OCI-LY3 (cell line): Measurements from ENCODE around the gene ATF6.

Experiments used
- H2AFZ ChIP-seq: fragments of 200-600, 300-600 bp; shearing (Covaris generic); 2 replicates; pipeline ENCODE4 v1.6.0; 2014; ENCODE audit warnings: antibody characterized with exemption, low read depth, low read length
- H3K27ac ChIP-seq: fragments of 200-600, 300-600 bp; sonication (generic); 2 replicates; pipeline ENCODE4 v1.5.1; 2014; ENCODE audit warnings: mild to moderate bottlenecking, low read length, moderate library complexity, mixed read lengths
- H3K27me3 ChIP-seq: fragments of 200-600, 300-600 bp; sonication (generic); 2 replicates; pipeline ENCODE4 v1.6.1; 2014; ENCODE audit warnings: low read depth, low read length, mixed read lengths
- H3K36me3 ChIP-seq: fragments of 200-600, 300-600 bp; sonication (generic); replicated peaks from 2 replicates; pipeline ENCODE3; 2014; ENCODE audit warnings: low read depth, low read length, mixed read lengths
- H3K4me1 ChIP-seq: fragments of 300-600, 200-600 bp; sonication (generic); 2 replicates; pipeline ENCODE4 v1.6.1; 2014; ENCODE audit warnings: low read length, mixed read lengths
- H3K4me2 ChIP-seq: fragments of 200-600, 300-600 bp; sonication (generic); 2 replicates; pipeline ENCODE4 v1.6.1; 2014; ENCODE audit warnings: low read length, mixed read lengths
- H3K4me3 ChIP-seq: fragments of 300-600, 200-600 bp; sonication (generic); 2 replicates; pipeline ENCODE4 v1.5.1; 2014; ENCODE audit warnings: antibody characterized with exemption, mild to moderate bottlenecking, low read length, moderate library complexity
- H3K79me2 ChIP-seq: fragments of 300-600, 200-600 bp; shearing (Covaris generic); 2 replicates; pipeline ENCODE4 v1.6.1; 2014; ENCODE audit warnings: mild to moderate bottlenecking, low read length, mixed read lengths
- H3K9ac ChIP-seq: fragments of 300-600, 200-600 bp; shearing (Covaris generic); 2 replicates; pipeline ENCODE4 v1.6.0; 2014; ENCODE audit warnings: mild to moderate bottlenecking, low read length, moderate library complexity
- H3K9me3 ChIP-seq: fragments of 200-600, 300-600 bp; shearing (Covaris generic); 2 replicates; pipeline ENCODE4 v1.6.1; 2014; ENCODE audit warnings: low read length, mixed read lengths; ENCODE audit not compliant: insufficient read depth
- H4K20me1 ChIP-seq: fragments of 200-600, 300-600 bp; sonication (generic); 2 replicates; pipeline ENCODE4 v1.6.1; 2016; ENCODE audit warnings: low read length, mixed read lengths; ENCODE audit not compliant: insufficient read depth
- EZH2phosphoT487 ChIP-seq: fragments of 200-600 bp; shearing (Covaris generic); IDR thresholded peaks from 2 replicates; pipeline ENCODE4 v1.6.1; 2018; ENCODE audit warnings: antibody characterized with exemption, mixed run types, low read depth
- TF ChIP-seq, protein P1 (sequence below): fragments of 200-600, 300-600 bp; sonication (generic); IDR thresholded peaks from 2 replicates; pipeline ENCODE4 v1.5.1; 2014; ENCODE audit warnings: antibody characterized with exemption, low read length, low read depth

The ATF6 gene

GRCh38 chr1:161915051-161915503, 149.0 kb downstream of the ATF6 start:
- H3K27ac ChIP-seq = no peak overlapping the region
- H3K36me3 ChIP-seq = peaks cover 10% of the 10 kb centered on the region
- peak overlapping the region; percentile 50 for H3K4me3 ChIP-seq
- no peaks in the 10 kb centered on the region for H3K9me3 ChIP-seq
- no peaks in the 10 kb centered on the region for H3K79me2 ChIP-seq
- no peak overlapping the region for H2AFZ ChIP-seq
- TF ChIP-seq, protein P1, sequence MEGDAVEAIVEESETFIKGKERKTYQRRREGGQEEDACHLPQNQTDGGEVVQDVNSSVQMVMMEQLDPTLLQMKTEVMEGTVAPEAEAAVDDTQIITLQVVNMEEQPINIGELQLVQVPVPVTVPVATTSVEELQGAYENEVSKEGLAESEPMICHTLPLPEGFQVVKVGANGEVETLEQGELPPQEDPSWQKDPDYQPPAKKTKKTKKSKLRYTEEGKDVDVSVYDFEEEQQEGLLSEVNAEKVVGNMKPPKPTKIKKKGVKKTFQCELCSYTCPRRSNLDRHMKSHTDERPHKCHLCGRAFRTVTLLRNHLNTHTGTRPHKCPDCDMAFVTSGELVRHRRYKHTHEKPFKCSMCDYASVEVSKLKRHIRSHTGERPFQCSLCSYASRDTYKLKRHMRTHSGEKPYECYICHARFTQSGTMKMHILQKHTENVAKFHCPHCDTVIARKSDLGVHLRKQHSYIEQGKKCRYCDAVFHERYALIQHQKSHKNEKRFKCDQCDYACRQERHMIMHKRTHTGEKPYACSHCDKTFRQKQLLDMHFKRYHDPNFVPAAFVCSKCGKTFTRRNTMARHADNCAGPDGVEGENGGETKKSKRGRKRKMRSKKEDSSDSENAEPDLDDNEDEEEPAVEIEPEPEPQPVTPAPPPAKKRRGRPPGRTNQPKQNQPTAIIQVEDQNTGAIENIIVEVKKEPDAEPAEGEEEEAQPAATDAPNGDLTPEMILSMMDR = no peak
- peak; percentile 60 for TF ChIP-seq EZH2phosphoT487
- peaks cover 41% of the 10 kb centered on the region for H4K20me1 ChIP-seq
- H3K4me2 ChIP-seq = peak overlapping the region; percentile 71
- peaks cover 29% of the 10 kb centered on the region for H3K4me1 ChIP-seq
- H3K9ac ChIP-seq = no peak overlapping the region
- H3K27me3 ChIP-seq = peaks cover 16% of the 10 kb centered on the region

- TF ChIP-seq, protein P1 = no peak
- no peak for TF ChIP-seq EZH2phosphoT487
- Histone ChIP-seq H3K4me2 (peak overlapping the region; percentile 71), H2AFZ (no peak overlapping the region), H3K27me3 (peaks cover 16% of the 10 kb centered on the region), H3K36me3 (peaks cover 10% of the 10 kb centered on the region), H4K20me1 (peaks cover 41% of the 10 kb centered on the region), H3K9me3 (no peaks in the 10 kb centered on the region), H3K27ac (no peak overlapping the region), H3K4me1 (peaks cover 29% of the 10 kb centered on the region), H3K9ac (no peak overlapping the region), H3K79me2 (no peaks in the 10 kb centered on the region), H3K4me3 (no peak overlapping the region)
Observed at GRCh38 chr1:161915978-161916377, 149.9 kb downstream of the ATF6 start.

DNA sequence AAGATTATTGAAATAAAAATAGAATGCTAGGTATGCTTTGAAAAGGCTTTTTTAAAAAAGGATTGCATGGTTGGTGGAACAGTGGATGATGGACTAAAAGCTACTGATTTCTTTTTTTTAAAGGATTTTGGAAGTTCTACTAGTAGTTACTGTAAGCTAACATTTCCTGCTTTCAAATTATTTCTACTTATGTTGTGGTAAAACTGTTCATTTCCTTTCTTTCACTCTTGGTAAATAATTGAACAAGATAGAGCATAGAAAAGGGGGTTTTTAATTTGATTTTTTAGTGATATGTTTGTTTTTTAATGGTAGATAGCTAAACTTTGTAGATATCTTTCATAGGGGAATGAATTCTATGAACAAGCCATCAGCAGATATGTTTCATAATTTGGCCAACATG, 153.1 kb downstream of the ATF6 start:
- H3K9ac ChIP-seq = no peak overlapping the region
- H3K27ac ChIP-seq = no peak overlapping the region
- peaks cover 4% of the 10 kb centered on the region for H3K27me3 ChIP-seq
- H3K4me3 ChIP-seq = no peak overlapping the region
- no peak for TF ChIP-seq EZH2phosphoT487
- TF ChIP-seq, protein P1 = no peak
- H3K4me1 ChIP-seq = peaks cover 22% of the 10 kb centered on the region
- H4K20me1 ChIP-seq = peaks cover 27% of the 10 kb centered on the region
- H3K79me2 ChIP-seq = no peaks in the 10 kb centered on the region
- no peak overlapping the region for H3K4me2 ChIP-seq
- H3K36me3 ChIP-seq = peaks cover 5% of the 10 kb centered on the region
- H2AFZ ChIP-seq = no peak overlapping the region
- no peaks in the 10 kb centered on the region for H3K9me3 ChIP-seq

DNA sequence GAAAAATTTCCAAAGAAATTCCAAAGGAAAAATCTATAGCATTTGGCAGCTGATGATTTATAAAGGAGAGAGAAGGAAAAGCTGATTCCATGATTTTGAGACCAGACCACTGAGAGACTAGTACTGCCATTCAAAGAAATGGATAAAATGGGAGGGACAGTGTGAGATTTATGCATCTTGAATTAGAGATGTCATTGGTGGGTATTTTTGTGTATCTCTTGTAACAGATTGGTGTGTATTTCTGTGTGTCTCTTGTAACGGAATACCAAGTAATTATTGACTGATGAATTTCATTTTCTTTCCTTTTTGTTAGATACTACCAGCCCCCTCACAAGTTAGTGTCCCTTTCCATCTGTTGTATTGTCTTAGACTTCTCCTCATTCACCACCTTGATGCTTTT, 155.4 kb downstream of the ATF6 start:
- no peak overlapping the region for H2AFZ ChIP-seq
- no peaks in the 10 kb centered on the region for H3K9me3 ChIP-seq
- H3K4me1 ChIP-seq = no peaks in the 10 kb centered on the region
- no peaks in the 10 kb centered on the region for H3K79me2 ChIP-seq
- no peak overlapping the region for H3K9ac ChIP-seq
- H3K36me3 ChIP-seq = peaks cover 5% of the 10 kb centered on the region
- no peak for TF ChIP-seq EZH2phosphoT487
- TF ChIP-seq, protein P1 = no peak
- H3K27me3 ChIP-seq = peaks cover 2% of the 10 kb centered on the region; the same call in 1 of the 2 replicates
- H3K4me2 ChIP-seq = no peak overlapping the region
- H4K20me1 ChIP-seq = peaks cover 6% of the 10 kb centered on the region; the same call in 1 of the 2 replicates
- no peak overlapping the region for H3K27ac ChIP-seq
- H3K4me3 ChIP-seq = no peak overlapping the region
